ENCODE results near the gene EEF1A1. TPM values are rescaled to one million over a fixed set of nuclear protein-coding genes. Genes with fewer than 3 reads are reported as not detected.

The EEF1A1 gene
- total and polyA plus RNA-seq, 8 donors, result 5,006 to 10,343 (median 7,039) TPM

GRCh38 chr6:73505142-73505541 lies 15.7 kb downstream of the EEF1A1 start:
- intact Hi-C loops (cut with DNase I), result no loop called here
- Histone ChIP-seq H3K9me3 (no peaks in the 10 kb centered on the region), H3K27me3 (no peaks in the 10 kb centered on the region), H3K27ac (no peak overlapping the region), H3K36me3 (peaks cover 0 to 28% (median 0%) of the 10 kb centered on the region in 3 donors), H3K4me3 (no peak overlapping the region), H3K4me1 (no peaks in the 10 kb centered on the region)
- no peak for DNase-seq
- ATAC-seq, result no peak
- FAIRE-seq, result no peak
- TF ChIP-seq, protein P1, sequence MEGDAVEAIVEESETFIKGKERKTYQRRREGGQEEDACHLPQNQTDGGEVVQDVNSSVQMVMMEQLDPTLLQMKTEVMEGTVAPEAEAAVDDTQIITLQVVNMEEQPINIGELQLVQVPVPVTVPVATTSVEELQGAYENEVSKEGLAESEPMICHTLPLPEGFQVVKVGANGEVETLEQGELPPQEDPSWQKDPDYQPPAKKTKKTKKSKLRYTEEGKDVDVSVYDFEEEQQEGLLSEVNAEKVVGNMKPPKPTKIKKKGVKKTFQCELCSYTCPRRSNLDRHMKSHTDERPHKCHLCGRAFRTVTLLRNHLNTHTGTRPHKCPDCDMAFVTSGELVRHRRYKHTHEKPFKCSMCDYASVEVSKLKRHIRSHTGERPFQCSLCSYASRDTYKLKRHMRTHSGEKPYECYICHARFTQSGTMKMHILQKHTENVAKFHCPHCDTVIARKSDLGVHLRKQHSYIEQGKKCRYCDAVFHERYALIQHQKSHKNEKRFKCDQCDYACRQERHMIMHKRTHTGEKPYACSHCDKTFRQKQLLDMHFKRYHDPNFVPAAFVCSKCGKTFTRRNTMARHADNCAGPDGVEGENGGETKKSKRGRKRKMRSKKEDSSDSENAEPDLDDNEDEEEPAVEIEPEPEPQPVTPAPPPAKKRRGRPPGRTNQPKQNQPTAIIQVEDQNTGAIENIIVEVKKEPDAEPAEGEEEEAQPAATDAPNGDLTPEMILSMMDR (IDR thresholded peaks at IDR 0.05), result no peak

GRCh38 chr6:73504160-73504559 lies 16.7 kb downstream of the EEF1A1 start:
- Histone ChIP-seq H3K27me3 (no peaks in the 10 kb centered on the region), H3K9me3 (no peaks in the 10 kb centered on the region), H3K36me3 (peaks cover 0 to 38% (median 0%) of the 10 kb centered on the region in 3 donors), H3K27ac (no peak overlapping the region), H3K4me1 (no peaks in the 10 kb centered on the region), H3K4me3 (no peak overlapping the region)
- FAIRE-seq (no peak), ATAC-seq (no peak), DNase-seq (no peak)
- TF ChIP-seq, protein P1 (IDR thresholded peaks at IDR 0.05), result no peak
- WGBS, 2 donors, result 76 to 77% methylated on average over 2 of the region's 2 CpGs
- intact Hi-C loops (cut with DNase I), result no loop called here

GRCh38 chr6:73503027-73503772 lies 17.6 kb downstream of the EEF1A1 start:
- no peak for DNase-seq
- TF ChIP-seq, protein P1 (IDR thresholded peaks at IDR 0.05), result no peak
- no peaks in the 10 kb centered on the region for H3K27me3 ChIP-seq
- H3K9me3 ChIP-seq, result no peaks in the 10 kb centered on the region
- H3K36me3 ChIP-seq, result peaks cover 0 to 48% (median 0%) of the 10 kb centered on the region in 3 donors
- no peak overlapping the region for H3K4me3 ChIP-seq
- no peaks in the 10 kb centered on the region for H3K4me1 ChIP-seq
- intact Hi-C loops (cut with DNase I), result no loop called here
- no peak for FAIRE-seq
- ATAC-seq, result no peak
- WGBS, 2 donors, result 65 to 72% methylated on average over 2 of the region's 2 CpGs
- H3K27ac ChIP-seq, result no peak overlapping the region

GRCh38 chr6:73497915-73498314 lies 22.9 kb downstream of the EEF1A1 start:
- 95 to 98% methylated on average over 3 of the region's 3 CpGs for WGBS, 2 donors

DNA sequence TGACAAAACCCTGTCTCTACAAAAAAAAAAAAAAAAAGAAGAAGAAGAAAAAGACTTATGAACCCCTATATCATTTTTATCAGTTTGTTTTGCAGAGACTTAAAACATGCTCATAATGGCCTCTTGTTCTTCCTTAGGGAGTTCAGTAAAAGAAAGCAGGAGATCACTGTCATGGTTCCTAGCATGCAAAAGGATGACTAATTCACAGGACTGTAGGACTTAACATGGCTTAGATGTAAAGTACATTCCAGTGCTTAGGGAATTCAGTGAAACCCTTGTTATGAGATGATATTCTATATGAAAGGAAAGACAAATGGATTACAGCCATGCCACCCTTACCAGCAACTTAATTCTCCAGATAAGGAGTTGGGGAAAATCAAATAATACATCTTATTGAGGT lies 29.5 kb downstream of the EEF1A1 start:
- H3K4me1 ChIP-seq, result no peaks in the 10 kb centered on the region
- H3K27me3 ChIP-seq, result no peaks in the 10 kb centered on the region
- no peak overlapping the region for H3K4me3 ChIP-seq
- FAIRE-seq (no peak), DNase-seq (no peak), ATAC-seq (no peak)
- H3K9me3 ChIP-seq, result no peaks in the 10 kb centered on the region
- TF ChIP-seq, protein P1 (IDR thresholded peaks at IDR 0.05), result no peak
- no peak overlapping the region for H3K27ac ChIP-seq
- intact Hi-C loops (cut with DNase I), result no loop called here
- H3K36me3 ChIP-seq, result peaks cover 0 to 32% (median 13%) of the 10 kb centered on the region in 3 donors

More at GRCh38 chr6:73497915-73498314, 22.9 kb downstream of the EEF1A1 start:
- no peaks in the 10 kb centered on the region for H3K9me3 ChIP-seq
- TF ChIP-seq, protein P1 (IDR thresholded peaks at IDR 0.05), result no peak
- DNase-seq (no peak), ATAC-seq (no peak), FAIRE-seq (no peak)
- no peaks in the 10 kb centered on the region for H3K4me1 ChIP-seq
- H3K36me3 ChIP-seq, result peaks cover 0 to 53% (median 7%) of the 10 kb centered on the region in 3 donors
- H3K27me3 ChIP-seq, result no peaks in the 10 kb centered on the region
- no peak overlapping the region for H3K27ac ChIP-seq
- no peak overlapping the region for H3K4me3 ChIP-seq
- intact Hi-C loops (cut with DNase I), result no loop called here

All from pancreas (tissue), 10 donors.